ENCODE data around the gene VAV2. TPM values are rescaled to one million over a fixed set of nuclear protein-coding genes. Genes with fewer than 3 reads are reported as not detected.

The VAV2 gene
- polyA plus RNA-seq, 2 of the 4 experiments (the other 2 are of a cell fraction): 9.8 to 21.4 TPM

DNA sequence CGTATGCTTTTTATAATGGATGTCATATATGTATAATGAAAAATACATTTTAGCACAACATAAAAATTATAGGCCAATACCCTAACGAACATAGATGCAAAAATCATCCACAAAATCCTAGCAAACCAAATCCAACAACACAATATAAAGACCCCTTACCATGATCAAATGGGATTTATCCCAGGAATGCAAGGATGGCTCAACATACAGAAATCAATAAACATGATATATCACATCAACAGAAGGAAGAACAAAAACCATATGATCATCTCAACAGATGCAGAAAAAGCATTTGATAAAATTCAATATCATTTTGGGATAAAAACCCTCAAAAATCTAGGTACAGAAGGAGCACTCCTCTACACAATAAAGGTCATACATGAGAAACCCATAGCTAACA, 27.7 kb downstream of the VAV2 start:
- no peak for TF ChIP-seq PHF8 (IDR thresholded peaks at IDR 0.05; ENCODE audit: borderline replicate concordance, low read depth)
- TF ChIP-seq NFE2L2 (conservative IDR thresholded peaks at IDR 0.05; ENCODE audit: low read length): no peak
- TF ChIP-seq NPAS2 (CRISPR knock-in tag; IDR thresholded peaks at IDR 0.05; ENCODE audit: borderline replicate concordance): no peak
- TF ChIP-seq, protein P1, sequence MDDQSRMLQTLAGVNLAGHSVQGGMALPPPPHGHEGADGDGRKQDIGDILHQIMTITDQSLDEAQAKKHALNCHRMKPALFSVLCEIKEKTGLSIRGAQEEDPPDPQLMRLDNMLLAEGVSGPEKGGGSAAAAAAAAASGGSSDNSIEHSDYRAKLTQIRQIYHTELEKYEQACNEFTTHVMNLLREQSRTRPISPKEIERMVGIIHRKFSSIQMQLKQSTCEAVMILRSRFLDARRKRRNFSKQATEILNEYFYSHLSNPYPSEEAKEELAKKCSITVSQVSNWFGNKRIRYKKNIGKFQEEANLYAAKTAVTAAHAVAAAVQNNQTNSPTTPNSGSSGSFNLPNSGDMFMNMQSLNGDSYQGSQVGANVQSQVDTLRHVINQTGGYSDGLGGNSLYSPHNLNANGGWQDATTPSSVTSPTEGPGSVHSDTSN (IDR thresholded peaks at IDR 0.05): no peak
- TF ChIP-seq RARB (CRISPR knock-in tag; IDR thresholded peaks at IDR 0.05): no peak
- no peak for TF ChIP-seq RNF2 (IDR thresholded peaks at IDR 0.05; ENCODE audit: borderline replicate concordance, low read depth)
- TF ChIP-seq, protein P2, sequence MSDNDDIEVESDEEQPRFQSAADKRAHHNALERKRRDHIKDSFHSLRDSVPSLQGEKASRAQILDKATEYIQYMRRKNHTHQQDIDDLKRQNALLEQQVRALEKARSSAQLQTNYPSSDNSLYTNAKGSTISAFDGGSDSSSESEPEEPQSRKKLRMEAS (IDR thresholded peaks at IDR 0.05): no peak
- TF ChIP-seq BHLHE40 (IDR thresholded peaks at IDR 0.05; ENCODE audit: low read depth, low read length): no peak
- TF ChIP-seq MAZ (IDR thresholded peaks at IDR 0.05; ENCODE audit: borderline replicate concordance, low read depth, low read length): no peak
- TF ChIP-seq, protein P3, sequence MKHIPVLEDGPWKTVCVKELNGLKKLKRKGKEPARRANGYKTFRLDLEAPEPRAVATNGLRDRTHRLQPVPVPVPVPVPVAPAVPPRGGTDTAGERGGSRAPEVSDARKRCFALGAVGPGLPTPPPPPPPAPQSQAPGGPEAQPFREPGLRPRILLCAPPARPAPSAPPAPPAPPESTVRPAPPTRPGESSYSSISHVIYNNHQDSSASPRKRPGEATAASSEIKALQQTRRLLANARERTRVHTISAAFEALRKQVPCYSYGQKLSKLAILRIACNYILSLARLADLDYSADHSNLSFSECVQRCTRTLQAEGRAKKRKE (CRISPR knock-in tag; IDR thresholded peaks at IDR 0.05; ENCODE audit: low read depth): no peak
- TF ChIP-seq CBX8 (IDR thresholded peaks at IDR 0.05): no peak
- no peak for TF ChIP-seq POLR2A (IDR thresholded peaks at IDR 0.05; ENCODE audit: low read length)
- TF ChIP-seq, protein P4, sequence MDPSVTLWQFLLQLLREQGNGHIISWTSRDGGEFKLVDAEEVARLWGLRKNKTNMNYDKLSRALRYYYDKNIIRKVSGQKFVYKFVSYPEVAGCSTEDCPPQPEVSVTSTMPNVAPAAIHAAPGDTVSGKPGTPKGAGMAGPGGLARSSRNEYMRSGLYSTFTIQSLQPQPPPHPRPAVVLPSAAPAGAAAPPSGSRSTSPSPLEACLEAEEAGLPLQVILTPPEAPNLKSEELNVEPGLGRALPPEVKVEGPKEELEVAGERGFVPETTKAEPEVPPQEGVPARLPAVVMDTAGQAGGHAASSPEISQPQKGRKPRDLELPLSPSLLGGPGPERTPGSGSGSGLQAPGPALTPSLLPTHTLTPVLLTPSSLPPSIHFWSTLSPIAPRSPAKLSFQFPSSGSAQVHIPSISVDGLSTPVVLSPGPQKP (IDR thresholded peaks at IDR 0.05; ENCODE audit: low read depth, low read length): no peak
- TF ChIP-seq RCOR1 (IDR thresholded peaks at IDR 0.05; ENCODE audit: low read depth, low read length): no peak
- TF ChIP-seq ZFP36 (IDR thresholded peaks at IDR 0.05; ENCODE audit: borderline replicate concordance, partially characterized antibody): no peak
- TF ChIP-seq, protein P5, sequence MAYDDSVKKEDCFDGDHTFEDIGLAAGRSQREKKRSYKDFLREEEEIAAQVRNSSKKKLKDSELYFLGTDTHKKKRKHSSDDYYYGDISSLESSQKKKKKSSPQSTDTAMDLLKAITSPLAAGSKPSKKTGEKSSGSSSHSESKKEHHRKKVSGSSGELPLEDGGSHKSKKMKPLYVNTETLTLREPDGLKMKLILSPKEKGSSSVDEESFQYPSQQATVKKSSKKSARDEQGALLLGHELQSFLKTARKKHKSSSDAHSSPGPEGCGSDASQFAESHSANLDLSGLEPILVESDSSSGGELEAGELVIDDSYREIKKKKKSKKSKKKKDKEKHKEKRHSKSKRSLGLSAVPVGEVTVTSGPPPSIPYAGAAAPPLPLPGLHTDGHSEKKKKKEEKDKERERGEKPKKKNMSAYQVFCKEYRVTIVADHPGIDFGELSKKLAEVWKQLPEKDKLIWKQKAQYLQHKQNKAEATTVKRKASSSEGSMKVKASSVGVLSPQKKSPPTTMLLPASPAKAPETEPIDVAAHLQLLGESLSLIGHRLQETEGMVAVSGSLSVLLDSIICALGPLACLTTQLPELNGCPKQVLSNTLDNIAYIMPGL (CRISPR knock-in tag; IDR thresholded peaks at IDR 0.05; ENCODE audit: borderline replicate concordance): no peak
- no peak for TF ChIP-seq HOXA7 (CRISPR knock-in tag; IDR thresholded peaks at IDR 0.05)
- TF ChIP-seq MAFK (IDR thresholded peaks at IDR 0.05; ENCODE audit: partially characterized antibody): no peak
- TF ChIP-seq CHD2 (IDR thresholded peaks at IDR 0.05; ENCODE audit: low read length, partially characterized antibody): no peak
- DNase-seq (ENCODE audit: low read depth in 1 of 2, low spot score in 1 of 2): no peak
- no peak for ATAC-seq
- ChIA-PET POLR2A (no interaction called here), CTCF (interaction anchor here (3.7 kb wide), 1 partner anchor 30 kb away, joined by 18 read pairs; no protein-coding TSS in a partner anchor)
- H3K4me3 ChIP-seq: no peak overlapping the region
- FAIRE-seq: no peak
- no peak overlapping the region for H3K4me2 ChIP-seq
- no peaks in the 10 kb centered on the region for H3K4me1 ChIP-seq
- 83% methylated on average over 2 of the region's 2 CpGs for WGBS (ENCODE audit: missing lambda C conversion rate)
- H3K9me3 ChIP-seq: peaks cover 5% of the 10 kb centered on the region; the same call in 2 of the 3 replicates
- H3K27ac ChIP-seq: no peak overlapping the region

DNA sequence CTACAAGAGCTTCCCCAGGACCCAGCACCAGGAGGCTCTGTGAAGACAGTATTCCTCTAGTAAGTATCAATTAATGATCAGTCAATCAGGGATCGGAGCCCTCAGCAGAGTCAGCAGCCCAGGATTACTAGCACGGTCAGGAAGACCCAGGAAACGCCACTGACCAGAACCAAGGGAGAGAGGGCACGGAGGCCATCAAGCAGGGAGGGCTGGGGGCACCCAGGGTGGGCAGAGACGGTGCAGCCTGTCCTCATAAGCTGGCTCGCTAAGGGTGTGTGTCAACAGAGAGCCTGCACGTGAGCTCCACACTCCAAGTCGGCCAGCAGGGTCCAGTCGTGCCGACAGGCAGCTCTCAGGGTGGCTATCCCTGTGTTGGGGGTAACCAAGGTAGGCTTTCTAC, 29.0 kb downstream of the VAV2 start:
- ChIA-PET POLR2A (no interaction called here), CTCF (interaction anchor here (1.0 to 3.7 kb wide), 3 partner anchors 31 to 169 kb away, joined by 3 to 18 read pairs (median 3); no protein-coding TSS in a partner anchor)
- Histone ChIP-seq H3K4me3 (no peak overlapping the region), H3K9me3 (peaks cover 5% of the 10 kb centered on the region; the same call in 2 of the 3 replicates), H3K27ac (no peak overlapping the region), H3K4me2 (no peak overlapping the region), H3K4me1 (no peaks in the 10 kb centered on the region)
- ATAC-seq: no peak
- no peak for FAIRE-seq
- WGBS (ENCODE audit: missing lambda C conversion rate): 83% methylated on average over 1 of the region's 10 CpGs
- DNase-seq (ENCODE audit: low read depth in 1 of 2, low spot score in 1 of 2): no peak
- TF ChIP-seq PHF8 (IDR thresholded peaks at IDR 0.05; ENCODE audit: borderline replicate concordance, low read depth): no peak
- no peak for TF ChIP-seq SREBF2 (IDR thresholded peaks at IDR 0.05)
- TF ChIP-seq POLR2AphosphoS2 (conservative IDR thresholded peaks at IDR 0.05; ENCODE audit: low read length): no peak
- TF ChIP-seq, protein P6, sequence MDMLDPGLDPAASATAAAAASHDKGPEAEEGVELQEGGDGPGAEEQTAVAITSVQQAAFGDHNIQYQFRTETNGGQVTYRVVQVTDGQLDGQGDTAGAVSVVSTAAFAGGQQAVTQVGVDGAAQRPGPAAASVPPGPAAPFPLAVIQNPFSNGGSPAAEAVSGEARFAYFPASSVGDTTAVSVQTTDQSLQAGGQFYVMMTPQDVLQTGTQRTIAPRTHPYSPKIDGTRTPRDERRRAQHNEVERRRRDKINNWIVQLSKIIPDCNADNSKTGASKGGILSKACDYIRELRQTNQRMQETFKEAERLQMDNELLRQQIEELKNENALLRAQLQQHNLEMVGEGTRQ (IDR thresholded peaks at IDR 0.05): no peak
- TF ChIP-seq HOXB5 (CRISPR knock-in tag; IDR thresholded peaks at IDR 0.05): no peak
- no peak for TF ChIP-seq GATA3 (IDR thresholded peaks at IDR 0.05; ENCODE audit: borderline replicate concordance)
- no peak for TF ChIP-seq HEYL (CRISPR knock-in tag; IDR thresholded peaks at IDR 0.05)
- TF ChIP-seq, protein P3 (CRISPR knock-in tag; IDR thresholded peaks at IDR 0.05; ENCODE audit: low read depth): no peak
- TF ChIP-seq CHD2 (IDR thresholded peaks at IDR 0.05; ENCODE audit: low read length, partially characterized antibody): no peak
- no peak for TF ChIP-seq BHLHE40 (IDR thresholded peaks at IDR 0.05; ENCODE audit: low read depth, low read length)

Data from A549 (cell line).